Epithelial cell of prostate (primary cell): Measurements from ENCODE around the gene UAP1L1.

Experiments
- DNase-seq: peaks from one replicate; pipeline ENCODE4 v3.0.0-alpha.2; 2011; ENCODE audit warnings: low read depth, low spot score
- H3K27ac ChIP-seq: fragments of 450-650 bp; 2 replicates; pipeline ENCODE4 v1.5.1; 2017; ENCODE audit warnings: mild to moderate bottlenecking

UAP1L1 gene

DNA sequence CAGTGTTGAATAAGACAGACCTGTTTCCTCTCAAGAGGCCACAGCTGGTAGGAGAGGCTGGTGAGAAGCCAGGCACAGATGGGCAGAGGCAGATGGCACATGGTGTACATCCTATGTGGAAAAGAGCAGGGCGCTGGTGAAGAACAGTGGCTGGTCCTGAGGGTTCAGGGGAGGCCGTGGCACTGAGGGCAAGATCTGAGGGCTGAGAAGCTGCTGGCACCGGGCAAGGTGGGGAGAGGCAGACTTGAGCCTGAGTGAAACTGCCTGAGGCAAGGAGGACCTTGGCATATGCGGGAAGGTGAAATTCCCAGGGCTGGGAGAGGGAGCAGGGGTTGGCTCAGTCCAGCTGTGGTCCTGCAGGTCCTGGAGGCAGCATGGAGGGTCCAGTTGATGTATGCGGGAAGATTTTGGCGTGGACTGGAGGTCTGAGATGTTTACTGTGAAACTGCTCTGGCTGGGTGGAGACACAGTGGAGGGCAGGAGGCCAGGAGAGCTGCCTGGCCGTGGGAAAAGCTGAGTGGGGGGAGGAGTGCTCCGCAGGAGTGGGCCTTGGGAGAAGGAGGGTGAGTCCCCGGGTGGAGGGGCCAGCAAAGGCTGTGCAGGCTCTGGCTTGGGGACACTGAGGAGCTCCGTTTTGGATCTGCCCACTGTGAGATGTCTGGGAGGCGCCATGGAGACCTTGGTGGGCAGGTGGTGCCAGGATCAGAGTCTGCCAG, 12.1 kb downstream of the UAP1L1 start:
- DNase-seq = no peak
- H3K27ac ChIP-seq = no peak overlapping the region

DNA sequence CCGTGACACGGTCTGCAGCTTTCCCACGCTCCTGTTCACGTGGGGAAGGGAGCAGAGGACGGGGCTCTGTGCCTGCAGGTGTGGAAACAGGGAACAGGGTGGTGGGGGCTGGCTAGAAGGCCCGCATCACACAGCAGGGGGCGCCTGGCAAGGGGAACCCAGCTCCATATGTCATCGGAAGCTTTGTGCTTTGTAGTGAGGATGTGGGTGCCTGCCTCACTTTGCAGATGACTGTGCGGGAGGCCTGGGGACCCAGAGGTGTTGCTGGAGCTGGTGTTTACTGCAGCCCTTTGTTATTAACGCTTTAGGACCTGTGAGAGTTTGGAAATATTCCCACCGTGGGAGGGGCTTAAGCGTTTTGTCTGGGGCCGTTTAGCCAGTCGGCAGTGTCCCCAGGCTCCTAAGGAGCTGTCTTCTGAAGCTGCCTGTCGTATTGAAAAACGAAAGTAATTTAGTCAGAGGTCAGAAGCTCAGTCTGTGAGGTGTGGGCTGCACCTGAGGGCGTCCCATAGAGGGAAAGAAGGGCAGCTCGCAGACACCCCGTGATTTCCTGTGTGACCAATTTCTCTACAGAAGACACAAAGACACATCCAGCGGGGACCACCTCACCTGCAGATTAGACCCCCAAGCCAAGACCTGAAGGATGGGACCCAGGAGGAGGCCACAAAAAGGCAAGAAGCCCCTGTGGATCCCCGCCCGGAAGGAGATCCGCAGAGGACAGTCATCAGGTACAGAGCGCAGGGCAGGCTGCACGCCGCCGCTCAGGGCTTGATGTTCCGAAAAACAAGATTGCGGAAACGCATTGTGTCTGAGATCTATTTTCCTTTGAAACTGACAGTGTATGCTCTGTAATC, 18.6 kb downstream of the UAP1L1 start:
- DNase-seq = no peak
- H3K27ac ChIP-seq = no peak overlapping the region

DNA sequence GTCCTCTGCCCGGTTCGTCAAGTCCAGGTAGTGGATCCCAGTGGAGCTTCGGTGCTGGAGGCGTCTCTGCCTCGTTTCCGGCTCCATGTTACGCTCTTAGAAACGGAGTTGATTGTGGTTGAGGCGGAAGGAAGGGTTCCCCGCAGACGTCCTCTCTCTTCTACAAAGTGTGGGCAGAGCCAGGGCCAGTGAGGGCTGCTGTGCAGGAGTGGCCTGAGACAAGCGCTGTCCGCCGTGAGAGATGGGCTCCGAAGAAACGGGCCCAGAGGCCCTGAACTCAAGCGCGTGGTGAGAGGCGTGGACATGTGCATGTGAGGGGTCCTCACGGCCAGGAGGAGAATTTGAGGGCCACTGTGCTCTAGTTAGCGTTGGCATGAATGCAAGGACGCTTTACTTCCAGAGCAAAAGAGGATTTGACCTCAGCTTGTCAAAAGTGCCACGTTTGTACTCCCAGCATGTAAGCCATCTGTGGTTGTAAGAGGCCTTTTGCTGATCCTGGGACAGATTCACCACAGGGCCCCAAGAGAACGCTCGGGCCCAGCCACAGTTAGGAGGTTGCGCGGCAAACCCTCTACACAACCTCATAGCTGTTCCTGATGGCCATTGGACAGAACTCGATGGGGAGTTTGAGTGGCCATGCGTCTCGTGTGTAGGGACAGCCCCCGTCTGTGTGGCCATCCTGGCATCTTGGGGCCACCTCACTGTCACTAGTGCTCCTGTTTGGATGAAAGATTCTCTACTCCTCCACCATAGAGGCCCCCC, 19.6 kb downstream of the UAP1L1 start:
- no peak for DNase-seq
- no peak overlapping the region for H3K27ac ChIP-seq

DNA sequence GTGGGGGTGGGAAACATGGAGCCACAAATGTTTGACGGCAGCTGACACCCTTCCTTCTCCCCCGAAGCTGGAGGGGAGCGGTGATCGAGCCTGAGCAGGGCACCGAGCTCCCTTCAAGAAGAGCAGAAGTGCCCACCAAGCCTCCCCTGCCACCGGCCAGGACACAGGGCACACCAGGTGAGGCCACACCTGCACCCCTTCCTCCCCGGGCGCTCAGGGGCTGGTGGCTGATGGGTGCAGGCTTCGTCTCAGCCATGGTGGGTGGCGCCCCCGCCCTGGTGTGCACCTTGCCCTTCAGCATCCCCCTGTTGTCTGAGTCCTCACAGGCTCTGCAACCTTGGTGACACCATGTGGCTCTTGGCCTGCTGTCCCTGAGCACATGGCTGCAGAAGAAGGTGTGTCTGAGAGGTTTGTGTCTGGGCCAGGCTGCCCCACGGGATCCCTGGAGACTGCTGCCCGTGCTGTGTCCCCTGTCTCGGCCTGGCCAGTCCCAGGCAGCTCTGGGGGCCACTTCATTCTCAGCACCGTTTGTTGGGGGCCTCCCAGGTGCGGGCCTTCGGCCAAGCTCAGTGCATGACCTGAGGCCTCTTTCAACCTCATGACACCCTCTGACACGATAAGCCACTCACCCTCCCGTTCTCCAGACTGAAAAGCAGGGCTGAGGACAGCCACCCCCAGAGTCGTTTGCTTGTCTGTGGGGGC, 20.6 kb downstream of the UAP1L1 start:
- H3K27ac ChIP-seq = no peak overlapping the region
- no peak for DNase-seq

DNA sequence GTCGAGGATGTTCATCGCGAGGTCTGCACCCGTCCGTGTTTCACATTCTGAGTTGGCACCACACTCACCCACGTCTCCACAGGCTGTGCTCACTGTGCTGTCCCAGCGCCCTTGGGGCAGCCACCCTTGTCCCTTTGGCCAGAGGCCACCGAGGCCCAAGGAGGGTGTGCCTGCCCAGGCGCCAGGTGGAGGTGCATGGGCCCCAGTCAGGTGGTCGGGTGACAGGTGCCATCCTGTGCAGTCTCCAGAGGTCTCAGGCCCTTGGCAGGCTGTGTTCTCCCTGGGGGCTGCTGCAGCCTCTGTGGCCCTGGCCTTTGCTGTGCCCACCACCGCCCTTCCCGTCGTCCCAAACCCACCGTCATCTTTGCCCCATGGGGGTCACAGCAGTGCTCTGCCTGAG, 21.9 kb downstream of the UAP1L1 start:
- no peak overlapping the region for H3K27ac ChIP-seq
- no peak for DNase-seq

DNA sequence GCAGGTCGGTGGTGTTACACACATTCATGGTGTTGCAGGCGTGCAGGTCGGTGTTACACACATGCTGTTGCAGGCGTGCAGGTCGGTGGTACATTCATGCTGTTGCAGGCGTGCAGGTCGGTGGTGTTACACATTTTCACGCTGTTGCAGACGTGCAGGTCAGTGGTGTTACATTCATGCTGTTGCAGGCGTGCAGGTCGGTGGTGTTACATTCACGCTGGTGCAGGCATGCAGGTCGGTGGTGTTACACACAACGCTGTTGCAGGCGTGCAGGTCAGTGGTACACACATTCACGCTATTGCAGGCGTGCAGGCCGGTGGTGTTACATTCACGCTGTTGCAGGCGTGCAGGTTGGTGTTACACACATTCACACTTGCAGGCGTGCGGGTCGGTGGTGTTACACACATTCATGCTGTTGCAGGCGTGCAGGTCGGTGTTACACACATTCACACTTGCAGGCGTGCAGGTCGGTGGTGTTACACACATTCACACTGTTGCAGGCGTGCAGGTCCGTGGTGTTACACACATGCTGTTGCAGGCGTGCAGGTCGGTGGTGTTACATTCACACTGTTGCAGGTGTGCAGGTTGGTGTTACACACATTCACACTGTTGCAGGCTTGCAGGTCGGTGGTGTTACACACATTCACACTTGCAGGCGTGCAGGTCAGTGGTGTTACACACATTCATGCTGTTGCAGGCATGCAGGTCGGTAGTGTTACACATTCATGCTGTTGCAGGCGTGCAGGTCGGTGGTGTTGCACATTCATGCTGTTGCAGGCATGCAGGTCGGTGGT, 26.1 kb downstream of the UAP1L1 start:
- no peak for DNase-seq

DNA sequence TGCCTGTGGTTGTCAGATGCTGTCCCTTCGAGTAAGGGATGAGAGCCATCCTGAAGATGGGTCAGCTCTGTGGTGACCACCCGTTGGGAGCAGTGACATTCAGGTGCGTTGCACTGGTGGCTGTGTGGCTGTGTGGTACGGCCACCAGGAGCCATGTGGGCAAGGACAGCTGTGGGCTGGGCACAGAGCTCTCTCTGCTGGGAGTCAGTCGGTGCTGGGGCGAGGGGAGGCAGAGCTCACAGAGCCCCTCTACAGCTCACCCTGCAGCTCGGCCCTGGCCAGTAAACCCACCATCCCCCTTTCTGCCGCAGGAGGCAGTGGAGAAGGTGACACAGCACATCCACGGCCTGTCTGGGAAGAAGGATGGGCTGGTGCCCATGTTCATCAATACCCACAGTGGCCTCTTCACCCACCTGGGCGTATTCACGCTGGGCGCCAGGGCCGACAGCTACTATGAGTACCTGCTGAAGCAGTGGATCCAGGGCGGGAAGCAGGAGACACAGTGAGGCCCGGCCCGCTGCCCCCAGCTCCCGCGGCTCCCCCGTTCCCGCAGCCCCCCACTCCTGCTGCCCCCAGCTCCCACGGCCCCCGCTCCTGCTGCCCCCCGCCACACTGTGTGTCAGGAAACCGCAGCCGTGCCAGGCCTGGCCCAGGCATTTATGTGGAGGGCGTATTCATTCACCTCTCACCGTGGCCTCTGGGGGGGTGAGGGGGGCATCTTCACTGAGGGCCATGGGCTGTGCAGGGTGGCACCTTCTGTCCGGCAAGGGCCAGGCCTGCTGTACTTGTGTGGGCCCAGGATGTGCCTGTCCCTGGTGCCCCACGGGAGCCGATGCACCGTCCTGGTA, 28.7 kb downstream of the UAP1L1 start:
- no peak for DNase-seq

More for the DNA sequence above, 26.1 kb downstream of the UAP1L1 start:
- no peak overlapping the region for H3K27ac ChIP-seq

DNA sequence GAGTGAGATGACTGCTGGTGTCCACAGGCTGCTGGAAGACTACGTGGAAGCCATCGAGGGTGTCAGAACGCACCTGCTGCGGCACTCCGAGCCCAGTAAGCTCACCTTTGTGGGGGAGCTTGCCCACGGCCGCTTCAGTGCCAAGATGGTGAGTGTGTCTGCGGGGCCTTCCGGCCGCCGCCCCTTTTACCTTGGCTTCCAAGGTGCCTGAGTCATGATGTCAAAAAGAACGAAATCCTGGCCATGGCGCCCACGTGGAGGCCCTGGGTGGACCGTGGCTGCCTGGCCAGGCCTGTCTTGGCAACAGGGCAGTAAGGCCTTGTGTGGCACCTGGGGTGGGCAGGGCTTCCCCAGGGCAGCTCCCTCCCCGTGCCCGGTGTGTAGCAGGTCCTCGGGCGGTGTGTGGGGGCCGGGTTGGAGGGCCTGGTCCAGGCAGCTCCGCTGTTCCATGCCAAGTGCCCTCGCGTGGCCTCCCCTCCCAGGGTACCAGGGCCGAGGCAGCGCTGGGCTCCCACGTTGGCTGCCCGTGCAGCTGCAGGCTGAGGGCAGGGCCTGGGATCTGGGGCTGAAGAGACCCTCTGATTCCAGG, 29.4 kb downstream of the UAP1L1 start:
- no peak for DNase-seq

More for the DNA sequence above, 28.7 kb downstream of the UAP1L1 start:
- no peak overlapping the region for H3K27ac ChIP-seq

DNA sequence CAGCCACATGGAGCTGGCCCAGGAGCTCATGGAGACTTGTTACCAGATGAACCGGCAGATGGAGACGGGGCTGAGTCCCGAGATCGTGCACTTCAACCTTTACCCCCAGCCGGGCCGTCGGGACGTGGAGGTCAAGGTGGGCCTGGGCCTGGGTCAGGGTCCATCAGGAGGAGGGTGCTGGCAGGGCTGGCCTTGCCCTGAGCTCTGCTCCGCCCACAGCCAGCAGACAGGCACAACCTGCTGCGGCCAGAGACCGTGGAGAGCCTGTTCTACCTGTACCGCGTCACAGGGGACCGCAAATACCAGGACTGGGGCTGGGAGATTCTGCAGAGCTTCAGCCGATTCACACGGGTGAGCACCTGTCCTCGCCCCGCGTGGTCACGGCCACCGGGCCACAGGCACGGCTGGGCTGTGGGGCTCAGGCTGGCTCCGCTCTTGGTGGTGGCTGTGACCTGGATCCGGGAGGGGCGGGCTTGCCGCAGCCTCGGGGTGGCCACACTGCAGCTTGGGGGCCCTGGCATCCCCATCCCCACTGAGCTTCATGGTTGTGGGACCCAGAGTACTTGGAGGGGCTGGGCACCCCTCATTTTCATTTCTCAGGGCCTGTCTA, 30.1 kb downstream of the UAP1L1 start:
- no peak for DNase-seq
- no peak overlapping the region for H3K27ac ChIP-seq

More for the DNA sequence above, 29.4 kb downstream of the UAP1L1 start:
- no peak overlapping the region for H3K27ac ChIP-seq

DNA sequence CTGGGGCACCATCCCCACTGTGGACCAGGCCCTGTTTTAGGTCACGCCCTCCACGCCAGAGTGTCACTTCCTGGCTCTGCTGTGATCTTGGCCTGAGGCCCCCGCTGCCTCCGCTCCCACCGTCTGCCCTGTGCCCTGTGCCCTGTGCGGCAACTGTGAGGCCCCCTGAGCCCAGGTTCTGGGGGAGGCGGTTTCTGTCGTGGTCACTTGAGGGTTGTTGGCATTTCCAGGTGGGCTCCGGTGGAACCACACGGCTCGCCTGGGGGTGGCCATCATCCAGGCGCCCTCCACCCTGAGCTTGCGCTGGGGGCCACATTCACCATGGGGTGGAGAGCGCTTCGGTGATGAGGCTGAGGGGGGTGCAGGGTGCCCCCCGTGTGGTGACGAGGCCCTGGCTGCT, 30.7 kb downstream of the UAP1L1 start:
- H3K27ac ChIP-seq = no peak overlapping the region
- no peak for DNase-seq

DNA sequence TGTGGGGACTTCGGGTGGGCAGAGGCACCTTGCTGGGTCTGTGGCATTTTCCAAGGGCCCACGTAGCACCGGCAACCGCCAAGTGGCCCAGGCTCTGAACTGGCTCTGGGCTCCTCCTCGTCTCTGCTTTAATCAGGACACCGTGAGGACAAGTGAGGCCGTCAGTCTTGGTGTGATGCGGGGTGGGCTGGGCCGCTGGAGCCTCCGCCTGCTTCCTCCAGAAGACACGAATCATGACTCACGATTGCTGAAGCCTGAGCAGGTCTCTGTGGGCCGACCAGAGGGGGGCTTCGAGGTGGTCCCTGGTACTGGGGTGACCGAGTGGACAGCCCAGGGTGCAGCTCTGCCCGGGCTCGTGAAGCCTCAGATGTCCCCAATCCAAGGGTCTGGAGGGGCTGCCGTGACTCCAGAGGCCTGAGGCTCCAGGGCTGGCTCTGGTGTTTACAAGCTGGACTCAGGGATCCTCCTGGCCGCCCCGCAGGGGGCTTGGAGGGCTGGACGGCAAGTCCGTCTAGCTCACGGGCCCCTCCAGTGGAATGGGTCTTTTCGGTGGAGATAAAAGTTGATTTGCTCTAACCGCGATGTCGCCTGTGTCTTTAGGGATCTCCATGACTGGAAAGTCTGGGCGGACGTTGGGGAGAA, 31.4 kb downstream of the UAP1L1 start:
- no peak overlapping the region for H3K27ac ChIP-seq
- DNase-seq = no peak

DNA sequence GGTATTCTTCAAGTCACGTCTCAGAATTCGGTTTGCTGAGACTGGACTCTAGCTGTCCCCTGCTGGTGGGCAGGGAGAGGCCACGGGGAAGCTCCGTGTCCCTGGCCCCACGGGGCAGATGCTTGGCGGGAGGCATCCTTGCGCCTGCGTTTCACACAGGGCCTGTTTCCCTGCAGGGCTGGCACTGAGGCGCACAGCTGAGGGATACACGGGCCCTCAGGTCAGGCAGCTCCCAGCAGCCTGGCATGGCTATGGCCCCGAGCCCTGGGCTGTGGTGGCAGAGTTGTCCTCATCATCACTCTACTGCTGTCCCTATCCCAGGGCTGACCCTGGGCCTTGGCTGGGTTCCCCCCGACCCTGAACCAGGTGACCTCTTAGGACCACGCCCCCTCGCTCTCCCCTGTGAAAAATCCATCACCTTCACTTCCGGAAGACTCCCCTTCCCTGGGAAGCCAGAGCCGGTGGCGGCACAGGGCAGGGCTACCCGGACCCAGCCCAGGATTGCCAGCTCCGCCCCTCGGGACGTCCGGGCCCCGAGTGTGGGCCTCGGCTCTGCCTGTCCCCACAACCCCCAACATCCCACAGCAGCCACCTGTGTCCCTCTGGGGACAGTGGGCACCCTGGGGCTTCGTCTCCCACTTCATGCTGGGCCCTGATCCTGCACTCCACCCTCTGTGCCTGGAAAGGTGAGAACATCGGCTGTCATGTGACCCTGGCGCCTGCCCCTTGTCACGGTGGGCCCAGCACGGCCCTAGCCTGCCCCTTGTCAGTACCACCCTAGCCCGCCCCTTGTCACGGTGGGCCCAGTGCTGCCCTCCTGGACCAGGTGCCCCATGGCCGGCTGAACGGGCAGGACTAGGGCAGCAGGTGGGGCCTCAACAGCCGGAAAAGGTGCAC, 32.2 kb downstream of the UAP1L1 start:
- no peak for DNase-seq
- no peak overlapping the region for H3K27ac ChIP-seq

DNA sequence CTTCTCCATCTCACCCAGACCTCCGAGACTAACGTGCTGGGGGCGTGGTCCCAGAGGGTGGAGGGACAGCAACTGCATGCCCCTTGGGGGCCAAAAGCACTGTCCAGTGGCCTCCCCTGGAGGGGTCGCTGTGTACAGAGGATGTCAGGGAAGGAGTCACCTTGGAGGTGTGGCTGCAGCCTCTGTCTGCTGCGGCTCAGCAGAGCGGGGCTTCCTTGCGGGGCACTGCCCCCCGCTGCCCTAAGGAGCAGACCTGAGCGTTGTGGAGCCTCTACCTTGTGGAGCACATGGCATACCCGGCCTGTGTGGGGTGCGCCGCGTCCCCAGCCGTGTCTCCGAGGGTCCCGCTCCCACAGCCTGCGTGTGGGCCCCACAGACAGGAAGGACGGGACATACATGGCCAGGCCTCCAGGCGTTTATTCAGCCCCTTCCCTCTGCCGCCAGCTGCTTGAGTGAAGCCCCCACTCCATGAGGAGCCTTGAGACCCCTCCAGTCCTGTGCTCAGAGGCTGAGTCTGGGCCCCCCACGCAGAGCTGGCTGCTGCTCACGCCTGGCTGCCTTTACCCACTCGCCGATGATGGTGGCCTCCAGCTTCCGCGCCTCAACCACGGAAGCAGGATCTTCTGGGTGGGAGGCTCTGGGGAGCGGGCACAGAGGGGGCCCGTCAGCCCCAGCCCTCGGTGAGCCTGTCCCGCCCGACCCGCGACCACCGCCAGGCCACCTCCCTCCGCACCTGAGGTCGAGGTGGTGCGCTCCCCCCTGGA, 33.0 kb downstream of the UAP1L1 start:
- DNase-seq = no peak
- no peak overlapping the region for H3K27ac ChIP-seq

DNA sequence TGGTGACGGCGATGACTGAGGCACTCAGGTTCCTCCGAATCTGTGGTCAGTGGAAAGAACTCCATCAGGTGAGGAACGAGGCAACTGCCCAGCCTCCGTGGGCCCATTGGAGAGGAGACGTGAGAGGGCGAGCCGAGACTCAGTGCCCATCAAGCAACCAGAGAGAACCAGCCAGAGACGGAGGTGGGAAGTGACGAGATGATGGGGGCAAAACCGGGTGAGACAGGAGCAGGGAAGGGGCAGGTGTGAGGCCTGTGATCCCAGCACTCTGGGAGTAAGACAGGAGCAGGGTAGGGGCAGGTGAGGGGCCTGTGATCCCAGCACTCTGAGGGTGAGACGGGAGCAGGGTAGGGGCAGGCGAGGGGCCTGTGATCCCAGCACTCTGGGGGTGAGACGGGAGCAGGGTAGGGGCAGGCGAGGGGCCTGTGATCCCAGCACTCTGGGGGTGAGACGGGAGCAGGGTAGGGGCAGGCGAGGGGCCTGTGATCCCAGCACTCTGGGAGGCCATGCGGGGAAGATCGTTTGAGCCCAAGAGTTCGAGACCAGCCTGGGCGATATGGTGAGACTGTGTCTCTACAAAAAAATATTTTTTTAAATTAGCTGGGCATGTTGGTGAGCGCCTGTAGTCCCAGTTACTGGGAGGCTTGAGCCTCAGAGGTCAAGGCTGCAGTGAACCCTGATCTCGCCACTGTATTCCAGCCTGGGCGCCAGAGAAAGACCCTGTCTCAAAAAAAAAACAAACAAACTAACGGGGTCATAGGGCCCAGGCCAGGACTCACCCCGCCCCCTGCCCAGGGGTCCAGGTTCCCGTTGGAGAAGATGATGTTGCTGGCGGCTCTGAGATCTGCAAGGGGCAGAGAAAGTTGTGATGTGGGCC, 33.8 kb downstream of the UAP1L1 start:
- H3K27ac ChIP-seq = no peak overlapping the region
- DNase-seq = no peak
